ENCODE results near the gene ARHGEF12.

ARHGEF12 gene

DNA sequence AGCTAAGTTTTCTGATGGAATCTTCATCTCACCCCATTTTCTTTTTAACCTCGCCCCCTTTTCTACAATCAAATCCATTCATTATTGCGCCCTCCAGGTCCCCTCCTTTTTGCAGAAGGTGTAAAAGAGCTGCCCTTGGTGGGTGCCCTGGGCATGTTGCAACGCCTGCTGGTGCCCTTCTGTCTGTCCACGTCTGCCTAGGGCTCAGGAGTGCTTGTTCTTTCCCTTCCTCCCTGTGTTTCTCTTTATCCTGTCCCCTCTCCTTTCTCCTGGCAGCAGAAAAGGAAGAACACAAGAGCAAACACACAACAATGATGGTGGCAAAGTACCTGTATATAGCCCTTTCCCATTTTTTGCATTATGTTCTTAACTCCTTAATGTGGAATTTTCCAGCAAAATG lies 17.3 kb upstream of the ARHGEF12 start:
- DNase-seq (ENCODE audit: low read depth in 2 of 2), result no peak

DNA sequence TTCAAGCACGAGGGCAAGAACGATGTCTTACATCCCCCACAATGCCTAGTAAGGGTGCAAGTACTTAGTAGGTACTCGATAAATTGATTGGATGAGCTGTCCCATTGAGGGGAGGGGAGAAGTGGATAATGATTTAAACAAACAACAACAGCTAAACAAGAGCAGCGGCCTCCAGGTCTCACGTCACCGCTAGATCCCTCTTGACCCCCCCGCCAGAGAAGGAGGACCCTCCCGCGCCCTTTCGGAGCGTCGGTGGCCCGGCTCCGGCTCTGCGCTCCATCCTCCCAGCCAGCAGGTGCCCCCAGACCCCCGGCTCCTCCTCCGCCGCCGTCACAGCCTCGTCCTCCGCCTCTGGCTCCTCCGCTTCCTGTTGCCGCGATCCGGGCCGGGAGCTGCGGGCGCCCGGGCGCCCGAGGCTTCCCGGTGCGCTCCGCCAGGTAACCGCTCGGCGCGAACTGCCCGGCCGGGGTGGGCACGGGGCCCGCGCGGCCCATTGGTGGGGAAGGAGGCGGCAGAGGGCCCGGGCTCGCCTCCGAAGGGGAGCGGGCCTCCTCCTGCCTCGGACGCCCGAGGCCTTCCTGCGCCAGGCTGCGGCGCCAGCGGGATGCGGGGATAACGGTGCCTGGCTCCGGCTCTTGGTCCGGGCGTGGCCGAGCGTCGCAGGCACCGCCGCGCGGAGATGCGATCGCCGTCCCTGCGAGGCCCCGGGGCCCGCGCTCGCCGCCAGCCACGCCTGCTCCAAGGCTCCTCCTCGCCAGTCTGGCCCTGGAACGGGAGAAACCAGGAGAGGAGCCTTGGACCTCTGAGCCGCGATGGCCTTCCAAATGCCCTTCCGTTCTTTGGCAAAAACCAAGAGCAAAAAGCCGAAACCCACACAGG lies 11.0 kb upstream of the ARHGEF12 start, which contains the start of gene TLCD5:
TLCD5 (plus strand) TSS at position 368 of the 879 bp plus-strand sequence. CDS start 2,143 bp downstream, outside the sequence.
- DNase-seq (ENCODE audit: low read depth in 2 of 2), result peak; percentile 22 to 37

DNA sequence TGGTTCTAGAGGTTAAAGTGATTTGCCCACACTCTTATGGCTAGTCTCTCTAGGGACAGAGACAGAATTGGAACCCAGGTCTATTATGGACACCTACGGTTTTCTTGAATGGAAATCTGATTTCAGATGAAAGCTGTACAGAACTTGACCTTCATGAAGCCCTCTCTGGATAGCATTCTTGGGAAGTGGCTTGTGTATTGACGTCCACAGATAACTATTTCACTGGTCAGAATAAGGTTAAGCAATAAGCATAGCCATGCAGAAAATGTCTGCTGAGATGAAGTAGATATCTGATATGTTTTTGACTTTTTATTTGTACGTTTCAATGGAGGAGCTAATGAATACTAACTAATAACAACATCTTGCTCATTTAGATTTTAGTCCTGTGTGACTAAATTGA lies 10.0 kb upstream of the ARHGEF12 start:
- no peak for DNase-seq (ENCODE audit: low read depth in 2 of 2)

DNA sequence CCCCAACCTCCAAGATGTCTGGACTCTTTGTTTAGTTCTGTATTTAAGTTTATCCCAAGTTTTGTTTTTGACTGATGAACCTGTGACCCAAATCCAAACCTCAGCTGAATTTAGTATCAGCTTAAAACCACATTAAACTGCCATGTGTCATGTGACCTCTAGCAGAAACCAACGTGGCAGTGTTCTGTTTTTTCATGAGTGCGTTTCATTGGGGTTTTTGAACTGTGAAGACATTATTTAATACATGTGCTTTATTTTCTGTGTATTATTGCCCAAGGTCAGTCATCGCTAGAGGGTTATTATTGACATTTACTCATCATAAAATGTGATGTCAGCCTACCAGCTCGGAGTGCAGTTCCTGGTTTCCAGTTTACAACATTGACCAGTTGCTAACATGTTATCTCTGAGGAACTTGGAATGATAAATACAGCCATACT lies 9.3 kb upstream of the ARHGEF12 start:
- DNase-seq (ENCODE audit: low read depth in 2 of 2), result no peak

DNA sequence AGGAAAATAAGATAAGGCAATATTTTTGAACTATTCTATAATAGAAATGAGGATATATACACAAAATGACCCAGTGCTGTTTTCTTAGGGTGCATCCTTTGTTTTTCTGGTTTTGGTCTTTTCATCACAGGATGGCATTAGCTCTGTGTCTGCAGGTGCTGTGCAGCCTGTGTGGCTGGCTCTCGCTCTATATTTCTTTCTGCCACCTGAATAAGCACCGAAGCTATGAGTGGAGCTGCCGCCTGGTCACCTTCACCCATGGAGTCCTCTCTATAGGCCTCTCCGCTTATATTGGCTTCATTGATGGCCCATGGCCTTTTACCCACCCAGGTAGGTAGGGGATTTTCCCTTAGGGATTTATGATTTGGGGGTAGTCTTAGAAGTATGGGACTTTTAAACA lies 8.9 kb upstream of the ARHGEF12 start:
- no peak for DNase-seq (ENCODE audit: low read depth in 2 of 2)

DNA sequence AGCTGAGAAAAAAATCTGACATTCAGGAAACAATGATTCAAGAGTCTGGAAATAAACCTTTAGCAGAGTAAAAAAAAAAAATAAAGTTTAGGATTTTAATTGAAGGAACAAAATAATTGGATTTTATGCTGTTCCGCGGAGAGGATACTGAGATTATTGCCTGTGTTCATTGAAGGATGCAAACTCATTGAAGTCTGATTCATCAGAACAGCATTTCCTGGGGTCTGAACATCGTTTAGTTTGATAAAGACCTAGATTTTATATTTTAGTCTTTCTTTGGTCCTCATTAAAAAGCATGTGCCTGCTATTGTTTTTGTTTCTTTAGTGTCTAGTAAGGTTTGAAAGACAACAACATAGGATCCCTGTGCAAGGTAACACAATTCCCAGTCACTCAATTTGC lies 6.7 kb upstream of the ARHGEF12 start:
- no peak for DNase-seq (ENCODE audit: low read depth in 2 of 2)

DNA sequence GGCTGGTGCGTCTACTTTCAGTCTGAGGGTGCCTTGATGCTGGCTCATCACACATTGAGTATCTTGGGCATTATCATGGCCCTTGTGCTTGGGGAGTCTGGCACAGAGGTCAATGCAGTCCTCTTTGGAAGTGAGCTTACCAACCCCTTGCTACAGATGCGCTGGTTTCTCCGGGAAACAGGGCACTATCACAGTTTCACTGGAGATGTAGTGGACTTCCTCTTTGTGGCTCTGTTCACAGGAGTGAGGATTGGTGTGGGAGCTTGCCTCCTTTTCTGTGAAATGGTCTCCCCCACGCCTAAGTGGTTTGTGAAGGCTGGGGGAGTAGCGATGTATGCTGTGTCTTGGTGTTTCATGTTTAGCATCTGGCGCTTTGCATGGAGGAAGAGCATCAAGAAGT lies 6.2 kb upstream of the ARHGEF12 start:
- DNase-seq (ENCODE audit: low read depth in 2 of 2), result no peak

DNA sequence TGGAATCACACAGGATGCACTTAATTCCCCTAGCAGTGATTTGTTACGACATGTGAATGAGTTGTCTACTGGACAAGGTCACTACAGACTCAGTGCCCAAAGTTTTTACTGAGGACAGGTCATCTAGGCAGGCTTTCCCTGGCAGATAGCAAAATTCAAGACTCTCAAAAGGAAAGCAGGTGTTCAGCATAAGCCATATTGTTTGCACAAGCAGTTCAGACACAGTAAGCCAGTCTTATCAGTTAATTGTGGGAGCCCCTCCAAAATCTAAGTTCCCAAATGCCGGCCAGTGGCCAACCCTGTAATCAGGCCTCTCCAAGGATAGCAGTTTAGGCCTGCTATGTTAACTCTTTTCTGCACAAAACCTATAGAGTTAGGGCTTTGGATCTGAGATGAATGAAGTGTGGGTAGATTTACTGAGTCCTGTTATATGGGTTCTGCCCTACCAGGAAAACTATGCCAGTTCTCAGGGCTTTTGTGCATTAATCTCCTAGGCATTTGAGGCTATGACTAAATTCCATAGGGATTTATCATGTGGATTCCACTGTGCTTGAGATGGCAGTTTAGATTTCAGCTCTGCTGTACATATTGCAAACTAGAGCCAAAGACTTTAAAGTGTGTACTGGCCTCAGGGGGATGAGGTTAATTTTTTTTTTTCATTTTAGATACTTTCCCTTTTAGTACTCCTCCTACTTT lies 4.8 kb upstream of the ARHGEF12 start:
- no peak for DNase-seq (ENCODE audit: low read depth in 2 of 2)

DNA sequence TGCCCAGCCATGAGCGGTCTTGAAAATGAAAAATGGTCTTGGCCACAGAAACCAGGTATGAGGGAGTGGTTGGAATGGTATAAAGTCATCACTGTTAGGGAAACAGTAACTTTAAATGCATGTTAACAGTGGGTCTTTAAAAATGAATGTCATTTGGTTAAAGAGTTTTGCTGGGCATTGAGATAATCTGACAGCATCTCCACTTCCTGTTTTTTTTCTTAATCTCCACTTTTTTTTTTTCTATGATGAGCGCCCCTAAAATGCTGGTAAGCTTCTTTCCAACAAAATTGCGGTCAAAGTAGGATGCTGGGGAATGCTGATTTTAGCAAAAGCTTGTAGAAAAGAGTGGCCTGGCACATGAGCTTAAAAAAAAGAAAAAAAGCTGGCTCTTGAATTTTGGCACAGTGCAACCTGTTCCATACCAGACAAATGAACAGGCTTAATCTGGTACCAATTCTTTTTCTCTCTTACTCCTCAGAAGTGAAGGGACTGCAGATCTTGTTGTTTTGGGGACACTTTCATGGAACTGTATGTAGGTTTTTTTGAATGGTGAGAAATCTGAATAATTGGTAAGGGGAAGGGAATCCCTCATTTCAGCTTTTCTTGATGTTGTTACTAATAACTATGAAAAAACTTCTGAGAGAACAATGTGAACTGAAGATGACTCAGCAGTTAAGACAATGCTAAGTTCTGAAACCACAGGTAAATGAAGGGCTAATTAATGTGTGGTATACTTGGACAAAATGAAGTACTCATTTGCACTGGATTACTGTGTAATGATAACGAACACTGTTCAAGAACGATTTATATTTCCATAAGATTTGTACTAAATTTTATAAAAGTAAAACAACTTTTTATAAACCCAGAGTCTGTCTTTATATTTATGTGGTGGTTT lies 3.1 kb upstream of the ARHGEF12 start:
- DNase-seq (ENCODE audit: low read depth in 2 of 2), result no peak

DNA sequence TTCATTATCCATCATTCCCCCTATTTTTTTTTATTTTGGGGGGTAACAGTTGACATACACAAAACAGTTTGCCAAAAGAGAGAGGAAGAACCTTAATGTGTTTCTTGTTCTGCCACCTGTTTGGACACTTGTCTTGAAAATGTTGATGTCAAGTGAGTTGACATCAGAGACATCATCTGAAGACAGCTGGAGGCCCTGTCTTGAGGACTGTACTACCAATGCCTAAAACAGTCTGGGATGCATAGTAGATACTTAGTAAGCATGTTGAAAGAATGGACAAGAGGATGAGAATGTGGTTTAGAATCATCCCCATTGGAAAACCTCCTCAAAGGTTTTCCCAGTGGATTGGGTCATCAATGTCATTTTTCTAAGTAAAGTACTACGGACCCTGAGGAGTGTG lies 2.4 kb upstream of the ARHGEF12 start:
- DNase-seq (ENCODE audit: low read depth in 2 of 2), result no peak

DNA sequence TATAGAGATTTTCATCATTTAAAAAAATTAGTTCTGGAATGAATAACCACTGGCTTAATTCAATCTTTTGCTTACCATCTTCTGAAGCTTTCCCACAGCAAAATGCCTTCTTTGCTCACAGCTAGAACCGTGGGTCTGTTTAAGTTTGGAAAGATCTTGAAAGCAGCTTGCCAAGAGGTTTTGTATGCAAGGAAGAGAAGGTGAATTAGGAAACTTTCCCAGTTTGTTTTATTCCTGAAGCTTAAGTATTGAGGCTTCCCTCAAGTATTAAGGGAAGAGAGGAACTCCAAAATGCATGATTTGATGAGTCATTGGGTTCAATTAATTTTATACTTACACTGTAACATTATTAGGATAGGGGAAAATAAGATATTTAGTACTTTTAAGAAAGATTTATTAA lies 1.9 kb upstream of the ARHGEF12 start:
- DNase-seq (ENCODE audit: low read depth in 2 of 2), result no peak

DNA sequence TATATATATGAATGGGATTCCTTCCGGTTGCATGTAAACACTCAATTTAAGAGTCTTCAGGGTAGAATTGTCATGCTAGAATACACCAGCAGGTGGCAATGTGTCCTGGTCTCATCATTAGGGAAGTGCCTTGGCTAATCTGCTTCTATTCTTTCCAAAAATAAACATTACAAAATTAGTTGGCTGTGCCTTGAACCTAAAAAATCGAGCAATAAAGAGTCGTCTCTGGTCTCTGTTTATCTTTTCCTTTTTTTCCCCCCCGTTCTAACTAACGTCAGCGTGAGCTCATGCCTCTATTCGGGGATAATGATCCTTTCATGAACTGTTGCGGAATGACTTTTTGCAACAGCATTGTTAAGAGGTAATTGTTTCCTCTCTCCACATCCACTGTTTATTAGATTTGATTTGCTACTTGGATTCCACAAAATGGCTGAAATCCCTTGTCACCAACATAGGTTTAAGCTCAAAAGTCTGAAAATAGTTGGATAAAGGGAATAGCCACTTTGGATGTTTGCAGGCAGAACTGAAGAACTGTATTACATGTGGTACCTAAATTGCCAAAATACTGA lies 1.2 kb upstream of the ARHGEF12 start:
- DNase-seq (ENCODE audit: low read depth in 2 of 2), result peak; percentile 32 to 52

DNA sequence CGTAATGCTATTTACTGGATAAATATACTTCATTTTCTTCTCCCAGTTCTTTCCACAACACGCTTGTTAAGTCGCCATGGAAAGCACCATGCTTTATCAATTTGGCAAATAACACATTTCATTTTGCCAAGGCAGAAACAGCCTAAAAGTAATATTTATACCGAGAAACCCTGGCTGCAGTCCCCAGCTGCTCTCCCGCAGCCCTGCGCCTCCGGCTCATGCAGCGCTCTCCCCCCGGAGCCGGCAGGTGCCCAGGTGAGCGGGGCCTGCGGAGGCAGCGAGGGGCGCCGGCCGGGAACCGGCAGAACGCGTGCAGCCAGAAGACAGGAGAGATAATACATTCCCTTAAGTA lies 681 bp upstream of the ARHGEF12 start:
- DNase-seq (ENCODE audit: low read depth in 2 of 2), result peak in 1 of 2 donors; percentile 10

DNA sequence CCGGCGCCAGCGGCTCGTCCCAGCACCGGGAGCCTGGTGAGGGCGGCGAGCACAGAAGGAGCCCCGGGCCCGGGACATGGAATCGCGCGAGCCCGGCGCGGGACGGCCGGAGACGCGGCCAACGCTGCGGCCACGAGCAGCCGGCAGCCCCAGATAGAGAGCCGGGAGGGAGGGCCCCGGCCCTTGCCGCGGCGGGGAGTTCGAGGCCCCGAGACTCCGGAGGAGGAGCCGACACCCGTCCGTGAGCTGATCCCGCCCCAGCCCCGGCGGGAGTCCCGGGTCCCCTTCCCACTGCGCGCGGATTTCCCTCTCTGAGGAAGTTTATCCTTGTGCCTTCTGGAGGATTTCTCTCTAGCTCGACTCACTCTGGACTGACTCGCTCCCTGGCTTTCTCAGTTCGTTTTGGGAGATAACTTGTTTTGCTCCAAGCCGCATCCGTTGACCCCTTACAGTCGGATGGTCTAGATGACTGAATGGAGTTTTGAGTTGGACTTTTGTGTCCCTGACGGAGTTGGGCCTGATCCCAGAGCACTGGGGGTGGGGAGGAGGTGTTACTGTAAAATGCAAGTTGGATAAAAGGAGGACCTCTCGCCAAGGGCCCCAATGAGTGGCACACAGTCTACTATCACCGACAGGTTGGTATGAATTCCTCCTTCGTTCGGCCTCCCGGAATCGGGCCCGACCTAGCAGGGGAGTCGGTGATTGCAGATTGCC lies 585 bp downstream of the ARHGEF12 start:
- DNase-seq (ENCODE audit: low read depth in 2 of 2), result no peak

DNA sequence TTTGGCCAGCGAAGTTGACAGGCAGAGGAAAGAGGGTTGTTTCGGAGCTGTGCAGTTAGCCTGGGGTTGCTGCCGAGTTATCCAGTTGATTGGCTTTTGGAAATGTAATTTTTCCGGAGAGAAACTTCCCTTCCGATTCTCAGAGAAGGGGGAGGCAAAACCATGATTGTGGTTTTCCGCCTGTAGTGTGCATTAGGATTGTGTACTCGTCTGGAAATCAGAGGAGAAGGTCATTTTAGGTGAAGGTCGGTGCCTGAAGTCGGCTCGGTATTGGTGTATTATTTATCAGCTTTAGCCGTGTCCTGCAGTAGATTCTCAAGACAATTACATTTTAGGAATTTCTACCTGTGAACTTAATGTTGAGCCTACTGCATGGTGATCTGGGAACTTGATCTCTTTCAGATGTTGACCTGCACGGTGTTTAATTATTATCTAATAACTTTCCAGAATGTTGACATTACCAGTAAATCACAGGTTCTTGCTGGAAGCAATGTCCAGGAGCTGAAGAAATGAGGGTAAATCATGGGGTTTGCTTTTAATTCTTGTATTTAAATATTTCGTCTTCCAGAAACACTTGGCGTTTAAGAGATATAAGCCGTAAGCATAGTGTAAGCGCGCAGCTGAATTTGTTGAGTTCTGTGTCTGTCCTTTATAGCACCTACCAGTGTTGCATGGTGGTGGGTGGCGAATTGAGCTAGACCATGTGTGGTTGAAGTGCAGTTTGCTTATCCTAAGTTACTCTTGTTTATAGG lies 1.3 kb downstream of the ARHGEF12 start:
- DNase-seq (ENCODE audit: low read depth in 2 of 2), result no peak

DNA sequence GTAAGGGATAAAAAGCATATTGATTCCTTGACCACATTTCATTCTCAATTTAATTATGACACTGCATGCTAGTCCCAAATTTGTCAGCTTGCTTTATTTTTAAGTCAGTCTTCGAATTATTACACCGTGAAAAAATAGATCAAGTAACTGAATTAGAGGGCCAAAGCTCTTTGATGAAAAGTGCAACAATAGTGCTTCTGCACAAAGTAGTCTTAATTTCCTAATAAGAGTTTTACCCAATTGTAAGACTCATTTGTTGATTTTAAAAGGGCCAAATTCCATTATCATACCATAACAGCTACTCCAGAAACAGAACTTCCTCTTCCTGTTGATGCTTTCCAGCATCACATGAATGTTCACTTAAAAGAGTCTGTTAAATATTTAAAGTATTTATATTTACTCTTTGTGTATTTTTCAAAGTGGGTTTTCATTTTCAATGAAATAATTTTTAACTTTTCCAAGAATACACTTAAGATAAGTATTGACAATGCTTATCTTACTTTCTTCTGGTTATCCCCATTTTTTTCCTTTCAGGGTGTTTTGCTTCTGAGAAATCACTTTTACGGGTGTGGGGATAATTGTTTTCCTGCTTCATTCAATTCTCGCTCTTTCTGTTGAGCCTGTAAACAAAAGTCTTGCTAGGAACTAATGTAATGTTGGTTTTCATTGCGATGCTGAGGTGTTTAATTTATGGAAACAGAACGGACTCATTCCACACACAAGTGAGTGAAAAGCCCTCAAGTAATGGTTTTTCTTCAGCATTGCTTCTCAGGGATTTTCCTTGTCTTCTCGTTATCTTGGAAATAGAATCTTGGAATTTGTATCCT lies 2.1 kb downstream of the ARHGEF12 start:
- DNase-seq (ENCODE audit: low read depth in 2 of 2), result no peak

DNA sequence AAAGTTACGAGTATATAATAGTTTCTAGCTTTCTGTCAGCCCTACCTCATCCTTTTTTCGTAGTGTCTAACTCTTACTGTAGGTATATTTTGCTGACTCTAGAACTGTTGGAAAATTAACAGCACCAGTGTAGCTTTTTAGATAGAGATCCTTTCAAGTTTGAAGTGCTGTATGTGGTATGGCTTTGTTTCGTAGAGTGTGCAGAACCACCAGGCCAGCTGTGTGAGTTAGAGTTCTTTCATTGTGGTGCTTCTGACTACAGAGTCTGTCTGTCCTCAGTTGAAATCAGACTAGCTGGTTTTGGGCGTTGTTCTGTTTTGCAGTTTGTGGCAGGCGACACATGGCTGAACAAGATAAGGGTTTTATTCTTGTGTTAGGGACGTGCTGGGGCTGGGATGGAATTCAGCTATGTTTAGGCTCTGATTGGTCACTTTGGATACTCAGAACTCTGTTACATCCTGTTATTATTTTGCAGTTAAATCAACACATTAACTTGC lies 3.2 kb downstream of the ARHGEF12 start:
- DNase-seq (ENCODE audit: low read depth in 2 of 2), result no peak

DNA sequence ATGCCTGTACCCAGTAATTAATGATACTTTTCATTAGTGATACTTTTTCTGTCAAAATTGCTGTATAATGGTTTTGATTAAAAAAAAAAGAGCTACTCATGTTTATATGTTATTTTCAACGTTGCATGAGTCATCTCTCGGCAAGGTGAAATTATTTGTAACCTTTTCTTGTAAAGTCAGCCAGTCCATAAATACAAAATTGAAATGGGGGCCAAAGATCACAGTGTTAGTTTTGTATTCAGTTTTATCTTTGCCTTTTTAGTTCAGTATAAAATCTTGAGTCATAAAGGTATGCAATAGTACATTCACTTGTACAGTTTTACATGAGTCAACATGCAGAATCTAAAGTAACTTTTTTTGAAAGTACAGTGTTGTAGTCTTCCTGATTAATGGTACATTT lies 4.3 kb downstream of the ARHGEF12 start:
- DNase-seq (ENCODE audit: low read depth in 2 of 2), result no peak

DNA sequence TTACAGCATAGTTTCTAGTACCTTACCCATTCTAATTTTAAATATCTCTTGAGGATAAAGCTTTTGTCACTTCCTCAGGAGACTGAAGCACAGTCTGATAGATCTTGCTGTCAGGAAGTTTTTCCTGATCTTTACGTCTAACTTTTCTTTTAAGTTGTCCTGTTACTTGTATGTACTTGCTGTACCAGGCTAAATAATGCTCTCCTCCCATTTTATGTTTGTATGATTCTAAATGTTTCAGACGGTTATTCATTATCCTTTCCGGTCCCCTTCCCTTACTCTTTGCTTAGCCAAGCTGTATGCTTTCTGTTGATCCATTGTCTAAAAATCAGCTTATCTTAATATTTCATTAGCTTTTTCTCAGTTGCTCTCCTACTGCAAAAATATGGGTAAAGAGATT lies 6.0 kb downstream of the ARHGEF12 start:
- no peak for DNase-seq (ENCODE audit: low read depth in 2 of 2)
